ENCODE data around the gene MTHFD1L. TPM values are rescaled to one million over a fixed set of nuclear protein-coding genes. Genes with fewer than 3 reads are reported as not detected.

MTHFD1L gene
- total and polyA plus RNA-seq, 4 donors = 7.6 to 34.9 (median 11.0) TPM

DNA sequence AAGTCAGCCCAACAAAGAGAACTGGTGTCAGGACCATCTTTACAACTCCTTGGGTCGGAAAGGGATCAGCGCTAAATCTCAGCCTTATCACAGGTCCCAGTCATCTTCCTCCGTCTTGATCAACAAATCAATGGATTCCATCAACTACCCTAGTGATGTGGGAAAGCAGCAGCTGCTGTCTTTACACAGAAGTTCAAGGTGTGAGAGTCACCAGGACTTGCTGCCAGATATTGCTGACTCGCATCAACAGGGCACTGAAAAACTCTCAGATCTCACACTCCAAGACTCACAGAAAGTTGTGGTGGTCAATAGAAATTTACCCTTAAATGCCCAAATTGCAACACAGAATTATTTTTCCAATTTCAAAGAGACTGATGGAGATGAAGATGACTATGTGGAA is 25.3 kb upstream of the MTHFD1L start:
- DNase-seq (no peak), ATAC-seq (ENCODE audit: insufficient read depth, low FRiP score) (no peak)
- WGBS, 2 donors = 96 to 97% methylated on average over 4 of the region's 4 CpGs

DNA sequence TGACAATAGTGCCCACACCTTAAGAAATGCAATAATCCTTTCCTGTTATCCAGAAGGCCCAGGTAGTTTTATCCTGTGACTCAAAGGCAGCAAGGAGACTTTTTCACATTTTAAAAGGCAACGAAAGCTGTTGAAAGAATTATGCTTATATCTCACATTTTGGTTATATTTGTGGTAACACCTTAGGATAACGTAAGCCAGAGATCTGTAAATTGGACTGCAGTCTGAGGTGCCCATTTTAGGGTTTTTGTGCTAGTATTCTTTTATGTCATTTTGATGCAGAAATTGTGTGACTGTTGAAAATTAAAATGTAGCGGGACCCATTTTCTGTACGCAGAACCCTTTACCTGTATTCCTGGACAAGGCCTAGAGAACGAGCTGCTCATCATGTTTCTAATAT is 24.3 kb upstream of the MTHFD1L start:
- Histone ChIP-seq H3K4me1 (ENCODE audit: control insufficient read depth in 5 of 5, insufficient read depth in 5 of 5, low read length in 5 of 5) (no peaks in the 10 kb centered on the region), H3K27me3 (ENCODE audit: control insufficient read depth in 3 of 3, insufficient read depth in 3 of 3, low read length in 2 of 3) (no peaks in the 10 kb centered on the region), H3K4me3 (no peak overlapping the region), H3K36me3 (ENCODE audit: control insufficient read depth in 4 of 4, insufficient read depth in 4 of 4, low read length in 4 of 4) (peaks cover 0 to 9% (median 6%) of the 10 kb centered on the region in 4 donors), H3K27ac (ENCODE audit: low read depth in 1 of 2, low read length in 1 of 2) (no peak overlapping the region), H3K9ac (ENCODE audit: insufficient read depth in 1 of 2, low read length in 2 of 2) (no peak overlapping the region), H3K9me3 (ENCODE audit: control insufficient read depth in 4 of 4, insufficient read depth in 3 of 4, low read length in 3 of 4) (no peaks in the 10 kb centered on the region)
- no peak for TF ChIP-seq CTCF (IDR thresholded peaks at IDR 0.05; ENCODE audit: control extremely low read depth, extremely low read depth)
- 97% methylated on average over 5 of the region's 5 CpGs for WGBS, 2 donors
- no peak for DNase-seq
- ATAC-seq (ENCODE audit: insufficient read depth, low FRiP score) = no peak

More for the DNA sequence above, 25.3 kb upstream of the MTHFD1L start:
- Histone ChIP-seq H3K4me1 (ENCODE audit: control insufficient read depth in 5 of 5, insufficient read depth in 5 of 5, low read length in 5 of 5) (no peaks in the 10 kb centered on the region), H3K27me3 (ENCODE audit: control insufficient read depth in 3 of 3, insufficient read depth in 3 of 3, low read length in 2 of 3) (no peaks in the 10 kb centered on the region), H3K4me3 (no peak overlapping the region), H3K27ac (ENCODE audit: low read depth in 1 of 2, low read length in 1 of 2) (no peak overlapping the region), H3K9ac (ENCODE audit: insufficient read depth in 1 of 2, low read length in 2 of 2) (no peak overlapping the region), H3K36me3 (ENCODE audit: control insufficient read depth in 4 of 4, insufficient read depth in 4 of 4, low read length in 4 of 4) (peaks cover 0 to 9% (median 6%) of the 10 kb centered on the region in 4 donors), H3K9me3 (ENCODE audit: control insufficient read depth in 4 of 4, insufficient read depth in 3 of 4, low read length in 3 of 4) (no peaks in the 10 kb centered on the region)
- TF ChIP-seq CTCF (IDR thresholded peaks at IDR 0.05; ENCODE audit: control extremely low read depth, extremely low read depth) = no peak

DNA sequence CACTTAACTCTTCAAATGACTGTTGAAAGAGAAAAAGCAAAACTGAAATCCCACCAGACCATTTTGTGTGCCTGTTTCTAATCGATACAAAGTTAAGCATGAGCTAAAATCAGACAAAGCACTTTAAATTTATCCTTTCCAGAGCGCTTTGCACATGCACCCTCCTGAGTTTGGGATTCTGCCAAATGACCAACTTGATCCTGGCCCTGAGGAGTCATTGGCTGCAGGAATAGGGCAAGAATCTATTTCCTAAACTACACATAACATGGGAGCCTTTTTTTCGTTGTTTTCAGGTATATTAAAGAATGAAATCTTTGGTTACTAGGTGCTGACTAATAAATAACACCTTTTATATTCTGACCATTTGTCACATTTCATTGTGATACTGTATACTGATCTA is 23.8 kb upstream of the MTHFD1L start:
- Histone ChIP-seq H3K27ac (ENCODE audit: low read depth in 1 of 2, low read length in 1 of 2) (no peak overlapping the region), H3K4me1 (ENCODE audit: control insufficient read depth in 5 of 5, insufficient read depth in 5 of 5, low read length in 5 of 5) (no peaks in the 10 kb centered on the region), H3K36me3 (ENCODE audit: control insufficient read depth in 4 of 4, insufficient read depth in 4 of 4, low read length in 4 of 4) (peaks cover 0 to 9% (median 6%) of the 10 kb centered on the region in 4 donors), H3K27me3 (ENCODE audit: control insufficient read depth in 3 of 3, insufficient read depth in 3 of 3, low read length in 2 of 3) (no peaks in the 10 kb centered on the region), H3K9ac (ENCODE audit: insufficient read depth in 1 of 2, low read length in 2 of 2) (no peak overlapping the region), H3K9me3 (ENCODE audit: control insufficient read depth in 4 of 4, insufficient read depth in 3 of 4, low read length in 3 of 4) (no peaks in the 10 kb centered on the region), H3K4me3 (no peak overlapping the region)
- TF ChIP-seq CTCF (IDR thresholded peaks at IDR 0.05; ENCODE audit: control extremely low read depth, extremely low read depth) = no peak
- WGBS, 2 donors = 75 to 79% methylated on average over 3 of the region's 3 CpGs
- no peak for DNase-seq
- no peak for ATAC-seq (ENCODE audit: insufficient read depth, low FRiP score)

DNA sequence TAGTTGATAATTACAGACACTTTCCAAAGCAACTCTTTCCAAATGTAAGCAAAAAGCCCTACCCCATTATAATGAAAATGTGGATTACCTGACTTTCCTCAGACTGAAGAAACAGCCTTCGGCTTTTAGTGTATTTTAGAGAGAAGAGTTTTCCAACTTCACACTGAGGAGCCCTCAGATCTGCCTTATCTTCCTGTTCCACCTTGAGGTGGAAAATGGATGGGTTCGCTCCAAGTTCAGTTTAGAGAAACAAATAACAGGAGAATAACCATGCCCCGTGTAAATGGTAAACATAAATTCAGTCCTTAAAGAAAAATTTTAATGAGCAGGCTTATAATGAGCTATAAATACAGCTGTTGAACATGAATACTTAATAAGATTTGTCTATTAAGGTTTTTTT is 21.1 kb upstream of the MTHFD1L start:
- H3K9ac ChIP-seq (ENCODE audit: insufficient read depth in 1 of 2, low read length in 2 of 2) = no peak overlapping the region

More for the DNA sequence above, 21.1 kb upstream of the MTHFD1L start:
- Histone ChIP-seq H3K27ac (ENCODE audit: low read depth in 1 of 2, low read length in 1 of 2) (no peak overlapping the region), H3K27me3 (ENCODE audit: control insufficient read depth in 3 of 3, insufficient read depth in 3 of 3, low read length in 2 of 3) (no peaks in the 10 kb centered on the region), H3K9me3 (ENCODE audit: control insufficient read depth in 4 of 4, insufficient read depth in 3 of 4, low read length in 3 of 4) (no peaks in the 10 kb centered on the region), H3K36me3 (ENCODE audit: control insufficient read depth in 4 of 4, insufficient read depth in 4 of 4, low read length in 4 of 4) (peaks cover 0 to 9% (median 5%) of the 10 kb centered on the region in 4 donors), H3K4me3 (no peak overlapping the region), H3K4me1 (ENCODE audit: control insufficient read depth in 5 of 5, insufficient read depth in 5 of 5, low read length in 5 of 5) (no peaks in the 10 kb centered on the region)
- WGBS, 2 donors = 79 to 84% methylated on average over 3 of the region's 3 CpGs
- DNase-seq = no peak
- no peak for ATAC-seq (ENCODE audit: insufficient read depth, low FRiP score)
- TF ChIP-seq CTCF (IDR thresholded peaks at IDR 0.05; ENCODE audit: control extremely low read depth, extremely low read depth) = no peak
